Stimulated activated CD4-positive, alpha-beta T cell treated with anti-CD3 and anti-CD28 coated beads, Interleukin-15, amount 100 ng/mL, for 24 hours (primary cell): ENCODE data around the gene KL.

ENCODE experiments used
- DNase-seq: peaks from one replicate; pipeline ENCODE4 v3.0.0-alpha.2; 2020

The KL gene

DNA sequence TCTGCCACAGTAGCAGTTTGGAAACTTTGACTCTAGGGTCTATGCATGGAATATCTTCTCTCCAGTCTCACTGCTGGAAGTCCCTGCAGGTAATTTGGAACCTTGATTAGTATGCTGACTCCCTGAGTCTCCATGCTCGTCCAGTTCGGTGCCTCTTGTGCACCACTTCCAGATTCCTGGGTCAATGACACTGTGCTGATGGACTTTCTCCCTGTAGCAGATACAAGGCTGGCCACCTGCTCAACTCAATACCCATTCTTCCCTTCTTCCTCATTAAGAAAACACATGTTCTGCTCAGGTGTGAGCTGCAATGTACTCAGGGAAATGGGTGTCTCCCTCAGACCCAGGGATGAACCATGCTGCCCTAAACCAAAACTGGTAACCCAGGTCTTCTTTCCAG is 99.1 kb downstream of the KL start:
- no peak for DNase-seq
